ENCODE data around the gene ATP2B2.

ATP2B2 gene

DNA sequence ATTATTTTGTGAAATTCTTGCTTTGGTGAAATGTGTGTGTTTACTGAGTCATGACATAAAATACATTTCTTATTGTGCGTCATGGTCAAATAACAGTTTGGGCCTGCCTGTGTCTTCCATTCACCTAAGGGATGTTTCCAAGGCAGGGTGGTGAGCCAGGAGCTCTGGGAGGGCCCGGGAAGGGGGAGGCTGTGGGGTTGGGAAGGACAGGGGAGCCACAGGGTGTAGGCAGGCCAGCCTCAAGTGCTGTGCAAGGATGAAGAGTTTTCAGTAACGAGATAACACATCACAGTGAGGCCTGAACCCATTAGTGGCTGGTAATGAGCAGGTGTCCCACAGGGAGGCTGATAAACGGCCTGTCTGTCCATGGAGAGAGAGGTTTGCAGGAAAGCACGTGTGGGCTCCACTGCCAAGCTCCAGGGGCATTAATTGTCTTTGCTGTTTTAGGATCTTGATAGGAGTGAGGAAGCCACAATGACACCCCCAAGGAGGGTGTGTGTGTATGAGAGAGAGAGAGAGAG, 148.9 kb downstream of the ATP2B2 start:
- DNase-seq = no peak

DNA sequence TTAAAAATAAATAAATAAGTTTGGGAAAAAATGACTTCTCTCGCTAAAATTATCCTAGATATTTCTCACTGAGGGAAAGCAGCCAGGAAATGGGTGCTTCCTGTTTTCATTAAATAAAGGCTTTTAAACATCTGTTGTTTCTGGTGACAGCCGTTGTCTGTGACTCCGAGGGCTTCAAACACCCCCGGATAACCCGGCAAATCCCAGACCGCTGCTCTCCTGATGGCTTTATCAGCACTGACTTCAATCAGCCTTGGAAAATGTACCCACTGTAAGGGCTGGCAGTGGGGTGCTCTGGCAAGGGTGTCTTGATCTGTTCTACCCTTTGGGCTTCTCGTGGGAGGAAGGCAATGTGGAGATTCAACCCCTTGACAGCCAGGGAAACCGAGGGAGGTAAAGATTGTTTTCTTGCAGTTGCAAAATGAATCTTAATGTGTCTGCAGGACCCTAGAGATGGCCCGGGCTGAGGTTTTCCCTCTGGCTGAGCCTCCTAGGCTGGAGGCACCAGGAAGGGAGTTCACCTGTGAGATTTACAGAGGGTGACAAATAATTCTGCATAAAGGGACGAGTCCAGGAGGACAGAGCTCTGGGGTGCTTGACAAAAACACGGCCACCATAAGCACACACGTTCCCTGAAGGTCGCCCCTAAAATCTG, 150.9 kb downstream of the ATP2B2 start:
- DNase-seq = no peak

DNA sequence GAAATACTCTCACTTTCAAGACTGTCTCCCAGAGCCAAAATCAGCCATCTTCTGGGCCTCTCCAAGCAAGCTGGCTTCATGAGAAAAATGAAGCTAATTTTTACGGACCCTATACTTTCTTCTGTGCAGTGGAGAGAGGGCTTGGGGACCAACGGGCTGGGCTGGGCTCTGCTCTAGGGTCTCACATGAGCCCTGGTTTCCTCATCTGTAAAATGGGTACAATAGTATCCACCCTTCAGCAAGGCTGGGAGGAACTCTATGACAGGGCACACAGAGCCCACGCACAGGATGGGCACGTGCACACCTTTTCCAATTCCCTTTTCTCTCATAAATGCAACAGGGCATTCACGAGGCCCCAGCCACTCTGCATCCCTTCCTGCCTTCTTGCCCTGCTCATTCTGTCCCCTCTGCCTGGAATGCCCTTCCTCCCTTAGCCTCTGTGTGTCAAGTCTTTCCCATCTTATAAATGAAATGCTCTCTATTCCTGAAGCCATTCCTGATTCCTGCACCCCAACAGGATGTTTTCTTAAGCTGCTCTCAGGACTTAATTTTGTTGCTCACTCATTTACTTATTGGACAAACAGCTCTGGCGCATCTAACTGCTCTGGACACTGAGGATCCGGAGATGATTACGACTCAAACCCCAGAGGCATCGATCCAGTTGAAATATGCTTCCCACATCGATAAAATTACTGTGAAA, 151.6 kb downstream of the ATP2B2 start:
- DNase-seq = no peak

DNA sequence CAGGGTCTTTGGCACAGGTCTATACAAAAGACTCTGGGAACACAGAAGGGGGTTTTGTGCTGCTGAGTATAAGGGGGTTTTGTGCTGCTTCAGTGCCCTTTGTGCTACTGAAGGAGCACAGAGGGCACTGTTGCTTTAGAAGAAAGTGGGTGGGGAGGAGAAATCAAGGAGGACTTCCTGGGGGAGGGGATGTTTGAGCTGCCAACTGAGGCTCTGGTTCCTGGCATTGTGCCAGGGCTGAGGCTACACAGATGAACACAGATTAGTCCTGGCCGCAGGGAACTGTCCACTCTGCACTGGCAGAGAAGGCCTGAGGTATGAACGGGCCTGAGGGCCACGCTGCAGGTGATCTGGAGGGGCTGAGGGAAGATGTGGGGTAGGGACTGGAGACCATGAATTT, 152.2 kb downstream of the ATP2B2 start:
- no peak for DNase-seq

DNA sequence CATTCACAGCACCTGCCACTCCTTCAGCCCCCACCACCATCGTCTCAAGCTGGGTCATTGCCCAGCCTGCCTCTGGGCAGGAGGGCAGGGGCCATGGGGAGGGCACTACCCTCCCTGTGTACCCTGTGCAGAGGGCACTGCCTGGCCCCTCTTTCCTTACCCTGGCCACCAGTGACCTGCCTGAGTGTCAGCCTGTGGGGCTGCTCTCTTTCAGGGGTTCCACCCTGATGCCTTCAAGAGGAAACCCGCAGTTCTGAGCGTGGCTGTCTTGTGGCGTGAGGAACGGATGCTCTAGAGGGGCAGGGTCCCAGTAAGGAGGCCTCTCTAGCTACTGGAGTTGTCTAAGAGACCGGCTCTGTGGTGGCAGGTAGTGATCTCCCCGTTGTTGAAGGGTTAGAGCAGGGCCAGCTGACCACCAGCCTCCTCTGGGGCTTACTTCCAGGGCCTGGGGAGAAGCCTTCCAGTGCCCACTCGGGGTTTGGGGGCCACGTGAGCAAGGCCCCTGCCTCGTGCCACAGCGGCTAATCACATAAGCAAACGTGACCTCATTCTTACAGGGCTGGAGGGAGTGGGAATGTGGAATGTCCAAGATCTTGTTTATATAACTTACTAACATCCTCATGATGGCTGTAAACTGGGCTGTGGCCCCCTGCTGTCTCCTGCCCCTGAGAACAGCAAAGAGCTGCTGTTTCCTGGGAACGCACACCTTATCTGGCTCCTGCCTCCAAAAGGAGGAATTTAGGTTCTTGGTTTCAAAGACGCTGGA, 153.1 kb downstream of the ATP2B2 start:
- DNase-seq = no peak

DNA sequence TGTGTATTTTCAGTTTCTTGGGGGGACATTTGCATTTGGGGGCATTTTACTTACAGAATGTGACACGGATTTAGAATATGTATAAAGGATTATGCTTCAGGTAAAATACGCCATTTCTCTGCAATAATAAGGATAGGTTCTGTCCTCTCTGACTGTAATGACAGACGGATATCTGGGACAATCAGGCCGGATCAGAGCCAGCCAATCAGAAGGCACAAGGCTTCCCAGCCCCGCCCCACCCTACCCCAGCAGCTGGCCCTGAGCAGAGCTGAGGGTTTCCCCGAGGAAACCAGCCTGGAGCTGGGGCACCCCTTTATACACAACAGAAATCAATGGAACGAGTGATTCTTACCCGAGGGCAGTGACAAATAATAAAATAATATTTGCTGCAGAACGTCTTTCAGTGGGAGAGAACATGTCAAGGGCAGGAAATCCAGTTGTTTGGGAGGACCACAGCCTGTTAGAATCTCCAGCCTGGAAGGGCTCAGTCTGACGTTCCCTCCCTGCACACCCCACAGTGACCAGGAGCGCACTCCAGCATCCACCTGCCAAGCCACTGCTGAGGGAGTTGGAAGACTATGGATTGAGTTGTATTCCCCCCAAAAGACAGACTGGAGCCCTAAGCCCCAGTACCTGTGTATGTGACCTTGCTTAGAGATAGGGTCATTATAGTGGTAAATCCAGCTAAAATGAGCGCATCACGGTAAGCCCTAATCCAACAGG, 154.2 kb downstream of the ATP2B2 start:
- DNase-seq = no peak

DNA sequence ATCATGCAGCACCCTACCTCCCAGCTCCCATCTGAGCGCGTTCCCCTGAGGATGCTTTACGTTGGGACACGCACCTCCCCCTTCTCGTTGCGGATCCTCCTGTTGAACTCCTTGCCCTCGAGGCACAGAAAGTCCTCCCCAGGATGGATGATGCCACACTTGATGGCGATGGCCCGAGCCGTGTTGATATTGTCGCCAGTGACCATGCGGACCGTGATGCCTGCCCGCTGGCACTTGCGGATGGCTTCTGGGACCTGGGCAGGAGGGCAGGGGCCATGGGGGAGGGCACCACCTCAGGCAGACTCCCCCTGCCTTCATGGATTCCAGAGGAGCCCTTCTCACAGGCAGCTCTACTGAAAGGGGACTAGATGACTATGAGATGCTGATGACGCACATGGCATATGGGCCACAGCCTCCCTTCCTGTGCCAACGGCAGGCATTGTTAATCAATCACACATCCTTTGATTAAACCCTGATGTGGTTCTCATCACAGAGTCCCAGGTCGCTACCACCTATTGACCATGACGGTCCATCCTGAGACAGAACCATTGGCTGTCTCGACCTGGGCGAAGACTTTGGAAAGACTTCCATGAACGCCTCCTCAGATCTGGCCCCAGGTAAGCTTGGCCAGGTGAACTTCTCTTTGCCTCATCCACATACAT, 154.9 kb downstream of the ATP2B2 start:
- DNase-seq = no peak

DNA sequence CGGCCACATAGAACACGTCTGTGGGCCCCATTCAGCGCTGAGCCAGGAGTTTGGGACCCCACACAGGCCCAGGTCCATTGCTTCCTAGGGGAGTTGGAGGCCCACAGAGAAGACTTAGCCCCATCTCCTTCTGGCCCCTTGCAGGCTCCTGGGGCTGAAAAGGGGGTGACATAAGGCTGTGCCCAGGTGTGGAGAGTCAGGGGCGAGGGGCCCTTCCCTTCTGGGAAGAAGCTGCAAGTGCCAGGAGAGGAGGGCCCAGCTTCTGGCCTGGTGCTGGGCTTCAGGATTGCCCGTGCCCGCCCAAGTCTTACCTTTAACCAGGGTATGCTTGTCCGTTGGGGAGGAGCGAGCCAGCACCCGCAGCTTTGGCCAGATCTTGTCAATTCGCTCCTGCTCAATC, 155.6 kb downstream of the ATP2B2 start:
- no peak for DNase-seq

DNA sequence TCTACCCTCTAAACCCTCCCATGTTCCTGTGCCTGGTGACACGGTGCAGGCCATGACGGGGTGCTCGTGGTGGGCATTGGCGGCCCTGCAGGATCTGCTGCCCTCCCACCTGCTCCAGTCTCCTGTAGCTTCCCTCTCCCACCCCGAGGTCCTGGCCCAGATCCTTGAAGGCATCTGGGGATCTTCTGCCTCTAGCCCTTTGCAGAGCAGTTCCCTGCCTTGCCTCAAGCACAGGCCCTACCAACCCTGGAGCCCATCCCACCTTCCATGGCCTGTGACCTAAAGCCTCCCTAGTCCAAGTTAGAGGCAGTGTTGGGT, 157.0 kb downstream of the ATP2B2 start:
- DNase-seq = no peak

DNA sequence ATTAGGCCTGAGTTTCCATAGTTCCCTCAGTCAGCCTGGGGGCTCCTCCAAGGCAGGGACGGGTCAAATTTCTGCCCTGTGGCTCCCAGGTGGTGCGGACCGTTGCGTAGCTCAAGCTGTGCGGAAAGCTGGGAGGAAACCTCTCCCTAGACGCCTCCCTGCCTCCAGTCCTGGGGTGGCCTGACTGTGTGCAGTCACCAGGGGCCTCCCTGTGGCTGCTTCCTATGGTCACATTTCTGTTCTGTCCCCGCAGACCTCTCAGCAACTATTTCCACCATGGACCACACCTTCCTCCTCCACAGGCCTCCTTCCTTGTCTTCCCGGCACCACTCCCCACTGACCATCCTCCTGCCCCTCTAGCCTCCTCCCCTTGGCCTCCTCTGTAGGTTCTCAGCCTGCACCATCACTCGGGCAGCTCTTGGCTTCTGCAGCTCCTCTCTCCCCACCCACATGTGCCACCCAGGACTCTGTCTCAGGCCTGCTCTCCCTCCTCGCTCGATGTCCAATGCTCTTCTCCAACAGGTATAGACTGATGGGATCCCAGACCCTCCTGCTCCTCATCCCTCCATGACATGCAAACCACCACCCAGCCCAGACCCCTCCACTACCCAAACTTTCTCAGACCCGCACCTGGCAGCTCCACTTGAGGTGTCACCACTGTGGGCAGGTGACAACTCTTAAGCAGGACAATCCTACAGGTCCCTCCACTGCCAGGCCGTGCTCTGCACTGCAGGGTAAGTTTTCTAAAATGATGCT, 157.6 kb downstream of the ATP2B2 start:
- no peak for DNase-seq

DNA sequence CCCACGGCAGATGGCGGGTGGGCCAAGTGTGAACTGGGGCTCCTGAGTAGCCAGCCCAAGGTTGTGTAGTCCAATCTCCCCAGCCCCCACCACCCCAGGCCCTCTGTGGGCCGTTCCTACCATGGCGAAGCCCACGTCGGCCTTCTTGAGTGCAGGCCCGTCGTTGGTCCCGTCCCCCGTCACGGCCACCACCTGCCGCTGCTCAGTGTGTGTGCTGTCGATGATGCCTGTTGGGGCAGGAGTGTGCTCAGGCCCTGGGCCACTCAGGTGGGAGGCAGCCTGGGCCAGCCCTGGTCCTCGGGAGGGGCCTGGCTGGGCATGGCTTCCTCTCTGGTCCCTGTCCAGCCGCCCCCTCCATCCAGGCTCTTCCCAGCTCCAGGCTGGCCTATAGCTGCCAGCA, 159.5 kb downstream of the ATP2B2 start:
- no peak for DNase-seq

DNA sequence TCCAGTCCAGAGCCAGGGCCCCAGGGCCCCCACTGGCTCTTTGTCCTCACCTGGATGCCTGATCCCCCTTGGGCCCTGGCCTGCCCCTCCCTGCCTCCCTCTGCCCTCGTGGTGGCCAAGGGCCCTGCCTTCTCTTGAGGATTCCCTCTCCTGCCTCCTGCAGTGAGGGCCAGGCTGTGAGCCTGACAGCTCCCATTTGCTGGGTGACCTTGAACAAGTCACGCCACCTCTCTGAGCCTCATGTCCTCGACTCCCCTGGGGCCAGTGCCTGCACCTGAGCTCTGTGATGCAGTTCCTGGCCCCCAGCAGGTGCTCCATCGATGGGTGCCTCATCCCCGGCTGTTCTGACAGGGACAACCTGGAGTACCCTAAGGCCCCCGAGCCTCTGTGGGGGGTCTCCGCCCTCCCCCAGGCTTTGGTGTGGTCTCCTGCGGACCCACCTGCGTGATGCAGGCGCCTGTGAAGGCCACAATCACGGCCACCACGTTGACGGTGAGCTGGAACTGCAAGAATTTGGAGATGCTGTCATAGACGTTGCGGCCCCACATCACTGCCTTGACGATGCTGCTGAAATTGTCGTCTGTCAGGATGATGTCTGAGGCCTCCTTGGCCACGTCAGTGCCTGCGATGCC, 160.3 kb downstream of the ATP2B2 start:
- no peak for DNase-seq

DNA sequence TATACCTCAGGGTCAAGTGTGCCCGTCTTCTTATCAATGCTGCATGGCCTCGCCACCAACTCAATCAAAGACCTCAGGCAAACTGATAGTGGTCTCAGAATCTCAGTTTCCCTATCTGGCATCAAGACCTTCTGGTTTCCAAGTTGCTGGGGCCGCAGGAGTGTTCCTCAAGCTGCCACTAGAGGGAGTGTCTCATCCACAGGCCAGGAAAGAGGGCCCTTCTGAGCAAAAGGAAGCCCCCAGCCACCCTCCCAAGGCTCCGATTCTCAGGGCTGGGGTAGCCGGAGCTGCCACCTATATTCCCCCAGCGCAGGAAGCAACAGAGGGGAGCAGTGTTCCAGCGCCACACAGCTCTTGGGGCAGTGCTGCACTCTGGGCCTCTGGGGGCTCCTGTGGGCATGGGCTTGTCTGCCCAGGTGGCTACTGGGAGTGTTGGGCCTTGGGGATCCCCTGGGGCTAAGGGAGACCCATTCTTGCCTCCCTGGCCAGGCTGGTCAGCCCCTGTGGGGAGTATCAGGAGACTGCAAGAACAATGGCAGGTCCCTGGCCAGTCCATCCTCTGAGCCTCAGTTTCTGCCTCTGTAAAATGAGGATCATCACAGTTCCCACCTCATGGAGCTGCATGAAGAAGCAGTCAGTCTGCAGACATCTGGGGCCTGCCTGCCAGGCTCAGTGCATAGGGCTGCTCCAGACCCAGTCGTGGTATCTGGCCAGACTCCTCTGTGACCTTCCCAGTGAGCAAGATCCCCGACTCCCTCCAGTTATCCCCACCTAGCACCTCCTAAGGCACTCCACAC, 161.0 kb downstream of the ATP2B2 start:
- DNase-seq = no peak

DNA sequence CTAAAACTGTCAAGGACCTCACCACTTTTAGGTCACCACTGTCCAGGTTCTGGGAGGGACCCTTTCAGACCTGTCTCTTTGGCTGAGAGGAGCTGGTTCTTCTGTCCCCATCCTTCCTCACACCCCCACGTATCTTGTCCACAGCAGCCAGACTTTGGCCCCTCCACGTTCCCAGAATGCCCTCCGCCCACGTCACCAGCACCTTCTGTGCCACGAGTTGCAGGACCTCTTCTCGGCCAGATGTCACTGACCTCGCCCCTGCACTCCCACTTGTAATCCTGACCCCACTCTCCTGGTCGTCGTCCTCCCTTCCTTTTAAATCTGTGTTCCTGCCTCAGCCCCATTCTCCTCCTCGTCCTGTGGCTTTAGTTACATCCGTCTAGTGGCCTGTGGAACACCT, 161.9 kb downstream of the ATP2B2 start:
- DNase-seq = no peak

DNA sequence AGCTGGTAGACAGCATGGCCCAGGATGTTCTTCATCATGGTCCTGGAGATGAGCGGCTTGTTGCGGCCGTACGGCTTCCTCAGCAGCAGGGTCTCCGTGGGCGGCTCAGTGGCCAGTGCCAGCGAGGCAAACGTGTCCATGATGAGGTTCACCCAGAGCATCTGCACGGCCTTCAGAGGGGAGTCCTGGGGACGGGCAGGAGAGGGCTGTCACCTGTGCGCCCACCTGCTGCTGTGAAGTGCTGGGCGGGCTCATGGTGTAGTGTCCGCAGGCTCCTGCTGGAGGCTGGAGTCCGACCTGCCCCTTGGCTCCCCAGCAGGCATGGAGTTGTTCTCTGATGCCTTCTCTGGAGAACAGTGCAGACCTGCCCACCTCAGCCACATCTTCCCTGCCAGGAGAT, 162.6 kb downstream of the ATP2B2 start:
- DNase-seq = no peak

DNA sequence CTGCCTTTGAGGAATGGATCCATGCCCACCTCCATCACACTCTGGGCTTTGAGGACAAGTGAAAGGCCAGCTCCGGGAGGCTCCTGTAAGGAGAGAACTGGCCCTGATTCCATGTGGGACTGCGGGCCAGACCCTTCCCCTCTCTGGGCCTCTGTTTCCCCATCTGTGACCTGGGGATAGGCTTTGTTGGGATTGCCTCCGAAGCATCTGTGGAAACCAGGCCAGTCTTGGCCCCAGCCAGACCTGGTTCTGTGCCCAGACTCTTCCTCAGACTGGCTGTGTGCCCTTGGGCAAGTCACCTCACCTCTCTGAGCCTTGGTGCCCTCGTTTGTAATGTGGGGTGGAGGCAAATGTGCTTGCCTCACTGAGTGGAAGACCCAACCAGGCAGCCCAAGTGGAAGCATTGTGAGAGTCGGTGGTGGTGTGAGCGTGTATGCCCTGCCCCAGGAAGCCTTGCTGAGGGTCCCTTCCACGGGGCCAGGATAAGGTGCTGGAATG, 163.4 kb downstream of the ATP2B2 start:
- no peak for DNase-seq

DNA sequence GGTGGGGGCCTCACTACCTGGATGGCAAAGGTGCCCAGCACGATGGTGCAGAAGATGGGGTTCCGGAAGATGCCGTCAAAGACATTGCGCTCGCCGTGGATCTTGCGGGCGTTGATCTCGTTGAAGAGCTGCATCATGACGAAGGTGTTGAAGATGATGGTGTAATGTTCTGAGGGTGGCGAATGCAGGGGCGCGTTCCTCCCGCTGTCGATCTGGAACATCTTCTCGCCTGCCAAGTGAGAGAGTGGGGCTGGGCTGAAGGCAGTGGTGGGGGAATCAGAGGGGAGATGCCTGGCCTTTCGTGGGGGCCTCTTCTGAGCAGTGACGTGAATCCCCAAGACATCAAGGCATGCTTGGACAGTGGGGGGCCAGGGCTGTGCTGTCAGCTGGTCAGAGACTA, 164.9 kb downstream of the ATP2B2 start:
- DNase-seq = no peak

DNA sequence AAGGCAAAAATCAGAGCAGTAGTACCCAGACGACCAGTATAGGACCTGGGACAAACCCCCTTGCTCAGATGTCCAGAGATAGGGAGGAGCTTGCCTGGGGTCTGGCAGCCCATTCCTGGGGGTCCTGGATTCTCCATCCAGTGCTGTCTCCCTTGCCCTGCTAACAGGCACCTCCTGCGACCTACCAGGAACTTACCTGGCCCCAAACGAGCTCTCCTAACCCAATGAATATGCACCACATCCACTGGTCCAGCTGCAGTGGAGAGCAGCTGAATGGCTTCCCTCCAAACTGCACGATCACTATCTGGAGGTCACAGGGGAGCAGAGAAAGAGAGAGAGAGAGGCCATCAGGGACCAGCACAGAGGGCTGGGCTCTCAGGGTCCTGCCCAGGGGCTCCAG, 165.3 kb downstream of the ATP2B2 start:
- no peak for DNase-seq

DNA sequence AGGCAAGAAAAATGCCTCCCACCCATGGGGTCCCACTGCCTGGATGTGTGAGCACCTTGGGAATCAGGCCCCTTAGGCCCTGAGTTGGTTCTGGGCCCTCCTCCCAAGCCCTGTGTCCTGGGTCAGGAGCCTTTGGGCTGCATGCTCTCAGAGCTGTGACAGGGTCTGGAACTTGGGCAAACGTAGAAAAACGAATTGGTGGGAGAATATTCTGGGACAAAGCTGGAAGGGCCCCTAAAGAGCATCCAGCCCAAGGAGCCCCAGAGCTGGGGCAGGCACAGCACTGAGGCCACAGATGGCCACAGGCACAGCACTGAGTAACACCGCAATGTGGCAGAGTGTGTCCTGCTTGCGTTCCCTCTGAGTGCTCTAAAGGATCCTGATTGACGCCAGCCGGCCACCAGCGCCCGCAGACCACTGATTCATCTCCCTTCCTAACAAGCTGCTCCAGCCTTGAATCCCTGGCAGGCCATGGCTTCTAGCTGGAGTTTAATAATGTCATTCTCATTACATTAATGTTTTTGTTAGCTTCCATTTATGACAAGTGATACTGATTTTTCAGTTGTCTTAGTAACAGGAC, 165.9 kb downstream of the ATP2B2 start:
- DNase-seq = no peak
